Parathyroid adenoma (tissue), 2 donors: Measurements from ENCODE around the gene ZNF276.
A peak's percentile ranks its signal among the peaks of the same experiment; 100 is the strongest.
"Not testable (repeated sequence)": the region's sequence is repeated elsewhere in the genome, so short reads cannot be mapped to it uniquely, and the experiment has no call there.

Experiments
- H2AFZ ChIP-seq: fragments of 300-600 bp; sonication (generic); one replicate; pipeline ENCODE4 v1.7.0; 2017; ENCODE audit warnings: antibody characterized with exemption, mild to moderate bottlenecking
- H3K27ac ChIP-seq: fragments of 300-600 bp; sonication (generic); one replicate; pipeline ENCODE4 v1.7.0; 2017
- H3K27me3 ChIP-seq: fragments of 300-600 bp; sonication (generic); one replicate; pipeline ENCODE4 v1.7.0; 2017; ENCODE audit warnings: low read length; ENCODE audit not compliant: control insufficient read depth, insufficient read depth
- H3K36me3 ChIP-seq: fragments of 300-600 bp; sonication (generic); one replicate; pipeline ENCODE4 v1.7.0; 2017; ENCODE audit warnings: low read length; ENCODE audit not compliant: control insufficient read depth, insufficient read depth
- H3K4me1 ChIP-seq: fragments of 300-600 bp; sonication (generic); one replicate; pipeline ENCODE4 v1.7.0; 2017; ENCODE audit warnings: control low read depth
- H3K4me2 ChIP-seq: fragments of 300-600 bp; sonication (generic); one replicate; pipeline ENCODE4 v1.7.0; 2017; ENCODE audit warnings: low read length
- H3K4me3 ChIP-seq: fragments of 300-600 bp; sonication (generic); one replicate; pipeline ENCODE4 v1.7.0; 2017; ENCODE audit warnings: low read depth, low read length
- H3K79me2 ChIP-seq: fragments of 300-600 bp; sonication (generic); one replicate; pipeline ENCODE4 v1.7.0; 2017; ENCODE audit warnings: control low read depth
- H3K9ac ChIP-seq: fragments of 300-600 bp; sonication (generic); one replicate; pipeline ENCODE4 v1.7.0; 2017; ENCODE audit warnings: mild to moderate bottlenecking
- H3K9me3 ChIP-seq: fragments of 300-600 bp; sonication (generic); one replicate; pipeline ENCODE4 v1.7.0; 2017; ENCODE audit warnings: low read length; ENCODE audit not compliant: control insufficient read depth
- TF ChIP-seq, protein P1 (sequence below): fragments of 300-600 bp; sonication (generic); IDR thresholded peaks from one replicate; pipeline ENCODE4 v1.7.0; 2017; ENCODE audit warnings: antibody characterized with exemption, mild to moderate bottlenecking
- donor health status: primary hyperparathyroidism.

ZNF276 gene

GRCh38 chr16:89695875-89696669 is 25.3 kb upstream of the ZNF276 start:
- H3K4me2 ChIP-seq, result no peak overlapping the region
- no peak overlapping the region for H3K9ac ChIP-seq
- H3K27me3 ChIP-seq, result no peaks in the 10 kb centered on the region
- no peak overlapping the region for H2AFZ ChIP-seq
- H3K27ac ChIP-seq, result no peak overlapping the region
- no peak overlapping the region for H3K4me3 ChIP-seq
- no peaks in the 10 kb centered on the region for H3K79me2 ChIP-seq
- H3K9me3 ChIP-seq, result no peaks in the 10 kb centered on the region
- TF ChIP-seq, protein P1, sequence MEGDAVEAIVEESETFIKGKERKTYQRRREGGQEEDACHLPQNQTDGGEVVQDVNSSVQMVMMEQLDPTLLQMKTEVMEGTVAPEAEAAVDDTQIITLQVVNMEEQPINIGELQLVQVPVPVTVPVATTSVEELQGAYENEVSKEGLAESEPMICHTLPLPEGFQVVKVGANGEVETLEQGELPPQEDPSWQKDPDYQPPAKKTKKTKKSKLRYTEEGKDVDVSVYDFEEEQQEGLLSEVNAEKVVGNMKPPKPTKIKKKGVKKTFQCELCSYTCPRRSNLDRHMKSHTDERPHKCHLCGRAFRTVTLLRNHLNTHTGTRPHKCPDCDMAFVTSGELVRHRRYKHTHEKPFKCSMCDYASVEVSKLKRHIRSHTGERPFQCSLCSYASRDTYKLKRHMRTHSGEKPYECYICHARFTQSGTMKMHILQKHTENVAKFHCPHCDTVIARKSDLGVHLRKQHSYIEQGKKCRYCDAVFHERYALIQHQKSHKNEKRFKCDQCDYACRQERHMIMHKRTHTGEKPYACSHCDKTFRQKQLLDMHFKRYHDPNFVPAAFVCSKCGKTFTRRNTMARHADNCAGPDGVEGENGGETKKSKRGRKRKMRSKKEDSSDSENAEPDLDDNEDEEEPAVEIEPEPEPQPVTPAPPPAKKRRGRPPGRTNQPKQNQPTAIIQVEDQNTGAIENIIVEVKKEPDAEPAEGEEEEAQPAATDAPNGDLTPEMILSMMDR, result no peak
- peaks cover 5% of the 10 kb centered on the region for H3K4me1 ChIP-seq
- H3K36me3 ChIP-seq, result no peaks in the 10 kb centered on the region

GRCh38 chr16:89696670-89697128 is 24.6 kb upstream of the ZNF276 start:
- H3K9ac ChIP-seq, result no peak overlapping the region
- H3K79me2 ChIP-seq, result no peaks in the 10 kb centered on the region
- TF ChIP-seq, protein P1, result no peak
- no peaks in the 10 kb centered on the region for H3K27me3 ChIP-seq
- no peak overlapping the region for H3K4me3 ChIP-seq
- no peak overlapping the region for H3K4me2 ChIP-seq
- no peak overlapping the region for H2AFZ ChIP-seq
- H3K4me1 ChIP-seq, result peaks cover 5% of the 10 kb centered on the region
- H3K36me3 ChIP-seq, result no peaks in the 10 kb centered on the region
- H3K27ac ChIP-seq, result no peak overlapping the region
- H3K9me3 ChIP-seq, result no peaks in the 10 kb centered on the region

DNA sequence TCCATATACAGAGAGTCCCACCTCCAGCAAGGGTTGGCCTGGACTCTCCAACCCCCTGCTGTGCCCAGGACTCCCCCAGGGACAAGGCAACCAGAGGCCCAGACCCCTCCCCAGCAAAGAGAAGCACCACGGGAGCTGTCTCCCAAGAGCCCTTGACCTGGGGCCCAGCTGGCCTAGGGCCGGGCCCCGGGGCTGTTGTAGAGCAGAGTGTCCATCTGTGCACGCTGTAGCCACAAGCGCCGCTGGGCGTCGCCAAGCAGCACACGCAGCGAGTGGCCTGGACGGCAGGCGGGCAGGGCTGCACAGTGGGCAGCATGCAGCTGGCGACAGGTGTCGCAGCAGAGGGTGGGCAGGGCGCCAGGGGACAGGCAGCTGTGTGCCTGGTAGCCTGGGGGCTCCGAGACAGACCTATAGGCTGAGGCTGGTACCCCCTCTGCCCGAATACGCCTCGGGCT is 24.1 kb upstream of the ZNF276 start:
- Histone ChIP-seq H3K4me3 (no peak overlapping the region), H3K4me1 (peaks cover 5% of the 10 kb centered on the region), H2AFZ (no peak overlapping the region), H3K27me3 (no peaks in the 10 kb centered on the region), H3K27ac (no peak overlapping the region), H3K4me2 (no peak overlapping the region), H3K36me3 (no peaks in the 10 kb centered on the region), H3K9me3 (no peaks in the 10 kb centered on the region), H3K9ac (no peak overlapping the region), H3K79me2 (no peaks in the 10 kb centered on the region)
- TF ChIP-seq, protein P1, result no peak

GRCh38 chr16:89697616-89698331 is 23.6 kb upstream of the ZNF276 start:
- Histone ChIP-seq H3K79me2 (no peaks in the 10 kb centered on the region), H3K4me1 (peaks cover 5% of the 10 kb centered on the region), H3K27me3 (no peaks in the 10 kb centered on the region), H3K36me3 (no peaks in the 10 kb centered on the region), H3K4me3 (no peak overlapping the region), H3K9ac (no peak overlapping the region), H2AFZ (no peak overlapping the region), H3K27ac (no peak overlapping the region), H3K4me2 (no peak overlapping the region), H3K9me3 (no peaks in the 10 kb centered on the region)
- TF ChIP-seq, protein P1, result no peak

GRCh38 chr16:89698717-89699116 is 22.6 kb upstream of the ZNF276 start:
- not testable (repeated sequence) for H3K4me2 ChIP-seq, H3K9ac ChIP-seq, H2AFZ ChIP-seq, H3K4me3 ChIP-seq, H3K36me3 ChIP-seq, H3K4me1 ChIP-seq, H3K27ac ChIP-seq, H3K9me3 ChIP-seq, H3K79me2 ChIP-seq, H3K27me3 ChIP-seq

- not testable (repeated sequence) for H3K79me2 ChIP-seq, H3K27me3 ChIP-seq, H3K9ac ChIP-seq, H3K9me3 ChIP-seq, H3K36me3 ChIP-seq, H3K4me1 ChIP-seq, H2AFZ ChIP-seq
- Histone ChIP-seq H3K4me3 (peak overlapping the region; percentile 83), H3K4me2 (peak overlapping the region; percentile 97), H3K27ac (peak overlapping the region; percentile 90)
These were observed 21.7 kb upstream of the ZNF276 start for GRCh38 chr16:89699629-89700099.
